Body of pancreas (tissue), 4 donors: ENCODE measurements around the gene CARD11.

ENCODE experiments used
- POLR2A ChIP-seq, 3 donors: fragments of 450-650 bp; IDR thresholded peaks; one replicate each; pipeline ENCODE4 v1.6.1; 2016; ENCODE audit warnings: antibody characterized with exemption in 3 of 3, mild to moderate bottlenecking in 2 of 3
- TF ChIP-seq, protein P1 (sequence below), 7 experiments: fragments of 450-650 bp in 4 of 7; fragments of 200-600 bp in 3 of 7; sonication (generic) in 3 of 7; IDR thresholded peaks; one replicate each; pipeline ENCODE4 v1.5.1; 2016 to 2019; ENCODE audit warnings: antibody characterized with exemption in 7 of 7

DNA sequence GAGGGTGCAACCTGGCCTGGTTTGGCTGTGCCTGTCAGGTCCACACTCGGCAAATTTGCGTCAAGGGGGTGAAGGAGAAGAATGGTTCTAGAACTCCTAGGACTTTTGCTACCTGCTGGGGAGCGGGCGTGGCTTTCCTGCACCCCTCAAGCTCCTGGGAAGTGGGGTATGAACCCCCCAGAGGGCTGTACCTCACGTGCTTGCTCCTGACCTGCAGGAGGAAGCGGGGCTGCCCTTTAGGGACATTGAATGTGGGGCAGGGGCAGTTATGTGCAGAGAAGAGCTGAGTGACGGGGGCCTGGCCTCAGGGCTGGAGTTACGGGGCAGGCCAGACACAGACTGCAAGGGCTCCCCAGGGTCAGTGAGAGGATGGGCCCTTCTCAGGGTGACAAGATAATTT, 138.2 kb downstream of the CARD11 start:
- TF ChIP-seq, protein P1, sequence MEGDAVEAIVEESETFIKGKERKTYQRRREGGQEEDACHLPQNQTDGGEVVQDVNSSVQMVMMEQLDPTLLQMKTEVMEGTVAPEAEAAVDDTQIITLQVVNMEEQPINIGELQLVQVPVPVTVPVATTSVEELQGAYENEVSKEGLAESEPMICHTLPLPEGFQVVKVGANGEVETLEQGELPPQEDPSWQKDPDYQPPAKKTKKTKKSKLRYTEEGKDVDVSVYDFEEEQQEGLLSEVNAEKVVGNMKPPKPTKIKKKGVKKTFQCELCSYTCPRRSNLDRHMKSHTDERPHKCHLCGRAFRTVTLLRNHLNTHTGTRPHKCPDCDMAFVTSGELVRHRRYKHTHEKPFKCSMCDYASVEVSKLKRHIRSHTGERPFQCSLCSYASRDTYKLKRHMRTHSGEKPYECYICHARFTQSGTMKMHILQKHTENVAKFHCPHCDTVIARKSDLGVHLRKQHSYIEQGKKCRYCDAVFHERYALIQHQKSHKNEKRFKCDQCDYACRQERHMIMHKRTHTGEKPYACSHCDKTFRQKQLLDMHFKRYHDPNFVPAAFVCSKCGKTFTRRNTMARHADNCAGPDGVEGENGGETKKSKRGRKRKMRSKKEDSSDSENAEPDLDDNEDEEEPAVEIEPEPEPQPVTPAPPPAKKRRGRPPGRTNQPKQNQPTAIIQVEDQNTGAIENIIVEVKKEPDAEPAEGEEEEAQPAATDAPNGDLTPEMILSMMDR (IDR thresholded peaks at IDR 0.05), result no peak
- TF ChIP-seq POLR2A (IDR thresholded peaks at IDR 0.05), result no peak
